GM23338 (cell line): ENCODE results near the gene MAP1B. TPM values are rescaled to one million over a fixed set of nuclear protein-coding genes. Genes with fewer than 3 reads are reported as not detected.
A peak's percentile ranks its signal among the peaks of the same experiment; 100 is the strongest.

Source experiments
- ATAC-seq: fragments of 200-7000 bp; cut with Tn5 transposase; 3 replicates; pipeline ENCODE4 v1.9.1; 2020
- DNase-seq: peaks from one replicate; pipeline ENCODE4 v3.0.0-alpha.2; 2015; ENCODE audit warnings: low spot score
- H2AFZ ChIP-seq: fragments of 200-600 bp; sonication (generic); 2 replicates; pipeline ENCODE4 v1.8.0; 2016; ENCODE audit warnings: antibody characterized with exemption, mild to moderate bottlenecking, moderate library complexity
- H3F3A ChIP-seq: fragments of 200-600 bp; sonication (generic); replicated peaks from 2 replicates; pipeline ENCODE4 v1.8.0; 2017; ENCODE audit warnings: antibody characterized with exemption, mixed run types, low read depth
- H3K27ac ChIP-seq: fragments of 200-600 bp; sonication (generic); 2 replicates; pipeline ENCODE4 v1.6.1; 2016; ENCODE audit warnings: low read depth
- H3K27me3 ChIP-seq: fragments of 200-600 bp; sonication (generic); 2 replicates; pipeline ENCODE4 v1.8.0; 2016; ENCODE audit warnings: mild to moderate bottlenecking, mixed run types, moderate library complexity; ENCODE audit not compliant: insufficient read depth
- H3K36me3 ChIP-seq: fragments of 200-600 bp; sonication (generic); 2 replicates; pipeline ENCODE4 v1.8.0; 2016; ENCODE audit warnings: mild to moderate bottlenecking; ENCODE audit not compliant: insufficient read depth
- H3K4me1 ChIP-seq: fragments of 200-600 bp; sonication (generic); 2 replicates; pipeline ENCODE4 v1.8.0; 2016; ENCODE audit warnings: mild to moderate bottlenecking, moderate library complexity; ENCODE audit not compliant: insufficient read depth
- H3K4me2 ChIP-seq: fragments of 200-600 bp; sonication (generic); 2 replicates; pipeline ENCODE4 v1.7.1; 2017; ENCODE audit warnings: mixed run types
- H3K4me3 ChIP-seq: fragments of 200-600 bp; sonication (generic); 2 replicates; pipeline ENCODE4 v1.6.1; 2016; ENCODE audit warnings: mixed run types
- H3K79me2 ChIP-seq: fragments of 200-600 bp; sonication (generic); replicated peaks from 2 replicates; pipeline ENCODE4 v1.8.0; 2017; ENCODE audit warnings: mild to moderate bottlenecking; ENCODE audit not compliant: insufficient read depth
- H3K9me2 ChIP-seq: fragments of 200-600 bp; sonication (generic); 2 replicates; pipeline ENCODE4 v1.8.0; 2017; ENCODE audit not compliant: insufficient read depth
- H4K20me1 ChIP-seq: fragments of 200-600 bp; sonication (generic); replicated peaks from 2 replicates; pipeline ENCODE4 v1.8.0; 2017; ENCODE audit warnings: mild to moderate bottlenecking; ENCODE audit not compliant: insufficient read depth
- H3K27ac Mint-ChIP-seq: 2 replicates; pipeline ENCODE4 v1.8.0; 2020; ENCODE audit warnings: inconsistent platforms, mild to moderate bottlenecking, moderate library complexity, mixed read lengths
- H3K27me3 Mint-ChIP-seq: 3 replicates; pipeline ENCODE4 v1.8.0; 2022; ENCODE audit warnings: low read depth, mild to moderate bottlenecking, moderate library complexity, mixed read lengths, inconsistent platforms; ENCODE audit not compliant: insufficient read depth, poor library complexity
- H3K36me3 Mint-ChIP-seq: 3 replicates; pipeline ENCODE4 v1.8.0; 2021; ENCODE audit warnings: low read depth, mild to moderate bottlenecking, inconsistent platforms, moderate library complexity, mixed read lengths
- H3K4me1 Mint-ChIP-seq: 3 replicates; pipeline ENCODE4 v1.8.0; 2020; ENCODE audit warnings: mild to moderate bottlenecking, inconsistent platforms, mixed read lengths
- H3K4me3 Mint-ChIP-seq: 3 replicates; pipeline ENCODE4 v1.8.0; 2021; ENCODE audit warnings: moderate library complexity, mild to moderate bottlenecking, inconsistent platforms, mixed read lengths
- H3K9me3 Mint-ChIP-seq: 3 replicates; pipeline ENCODE4 v1.8.0; 2020; ENCODE audit warnings: moderate library complexity, mild to moderate bottlenecking, inconsistent platforms, mixed read lengths
- CREB1 ChIP-seq: fragments of 250-450 bp; sonication (Bioruptor Pico); IDR thresholded peaks from 2 replicates; pipeline ENCODE4 v1.5.0; 2020; ENCODE audit warnings: low read depth, mild to moderate bottlenecking, moderate library complexity
- EZH2 ChIP-seq: fragments of 200-600 bp; sonication (generic); IDR thresholded peaks from one replicate; pipeline ENCODE4 v1.8.0; 2017; ENCODE audit warnings: antibody characterized with exemption, mild to moderate bottlenecking, low read depth; ENCODE audit not compliant: unreplicated experiment
- EZH2phosphoT487 ChIP-seq: fragments of 200-600 bp; sonication (generic); IDR thresholded peaks from one replicate; pipeline ENCODE4 v1.8.1; 2018; ENCODE audit warnings: antibody characterized with exemption; ENCODE audit not compliant: unreplicated experiment
- JUNB ChIP-seq: IDR thresholded peaks from one replicate; pipeline ENCODE4 v1.6.1; 2016; ENCODE audit warnings: antibody characterized with exemption; ENCODE audit not compliant: unreplicated experiment
- NANOG ChIP-seq: IDR thresholded peaks from 2 replicates; pipeline ENCODE4 v1.6.1; 2016; ENCODE audit warnings: antibody characterized with exemption, borderline replicate concordance
- POLR2AphosphoS5 ChIP-seq: IDR thresholded peaks from 2 replicates; pipeline ENCODE4 v1.6.1; 2016; ENCODE audit warnings: antibody characterized with exemption, low read depth
- STAT1 ChIP-seq: IDR thresholded peaks from one replicate; pipeline ENCODE4 v1.6.1; 2016; ENCODE audit warnings: antibody characterized with exemption; ENCODE audit not compliant: unreplicated experiment
- ZNF114 ChIP-seq: fragments of 250-450 bp; sonication (Bioruptor Pico); IDR thresholded peaks from 2 replicates; pipeline ENCODE4 v1.5.0; 2020; ENCODE audit warnings: mild to moderate bottlenecking, moderate library complexity
- ZNF331 ChIP-seq: fragments of 250-450 bp; sonication (Bioruptor Pico); IDR thresholded peaks from 2 replicates; pipeline ENCODE4 v1.5.0; 2020; ENCODE audit warnings: low read depth, mild to moderate bottlenecking, moderate library complexity
- polyA plus RNA-seq: library from polyadenylated mRNA; unstranded; fragments of >200 nt; fragmentation: Nextera tagmentation; extraction: Ambion mirVana; gene quantifications from 2 replicates; pipeline ENCODE4 v1.2.1, GENCODE V29; 2016
- total RNA-seq: library from RNA; depleted of rRNA; stranded (reverse); fragments of >200 nt; shearing (Covaris generic); gene quantifications from 2 replicates; pipeline ENCODE4 v1.2.3, GENCODE V29; 2014
- TF ChIP-seq, protein P1 (sequence below): fragments of 250-450 bp; sonication (Bioruptor Pico); IDR thresholded peaks from 2 replicates; pipeline ENCODE4 v1.5.0; 2020; ENCODE audit warnings: mild to moderate bottlenecking, moderate library complexity
- TF ChIP-seq, protein P2 (sequence below): IDR thresholded peaks from one replicate; pipeline ENCODE4 v1.6.1; 2018; ENCODE audit warnings: antibody characterized with exemption; ENCODE audit not compliant: unreplicated experiment
- TF ChIP-seq, protein P3 (sequence below): IDR thresholded peaks from 2 replicates; pipeline ENCODE4 v1.6.1; 2016; ENCODE audit warnings: antibody characterized with exemption
- TF ChIP-seq, protein P4 (sequence below), 2 experiments: fragments of 200-600 bp in 1 of 2; sonication (generic) in 1 of 2; conservative IDR thresholded peaks; 2 replicates each; pipeline versions ENCODE4 v1.5.1 to v1.6.1; 2016 to 2017; ENCODE audit warnings: antibody characterized with exemption in 2 of 2, low read depth in 2 of 2, mild to moderate bottlenecking in 2 of 2, moderate library complexity in 1 of 2

Gene MAP1B
- total and polyA plus RNA-seq, 2 experiments from 2014 or later, result 148 to 263 TPM

DNA sequence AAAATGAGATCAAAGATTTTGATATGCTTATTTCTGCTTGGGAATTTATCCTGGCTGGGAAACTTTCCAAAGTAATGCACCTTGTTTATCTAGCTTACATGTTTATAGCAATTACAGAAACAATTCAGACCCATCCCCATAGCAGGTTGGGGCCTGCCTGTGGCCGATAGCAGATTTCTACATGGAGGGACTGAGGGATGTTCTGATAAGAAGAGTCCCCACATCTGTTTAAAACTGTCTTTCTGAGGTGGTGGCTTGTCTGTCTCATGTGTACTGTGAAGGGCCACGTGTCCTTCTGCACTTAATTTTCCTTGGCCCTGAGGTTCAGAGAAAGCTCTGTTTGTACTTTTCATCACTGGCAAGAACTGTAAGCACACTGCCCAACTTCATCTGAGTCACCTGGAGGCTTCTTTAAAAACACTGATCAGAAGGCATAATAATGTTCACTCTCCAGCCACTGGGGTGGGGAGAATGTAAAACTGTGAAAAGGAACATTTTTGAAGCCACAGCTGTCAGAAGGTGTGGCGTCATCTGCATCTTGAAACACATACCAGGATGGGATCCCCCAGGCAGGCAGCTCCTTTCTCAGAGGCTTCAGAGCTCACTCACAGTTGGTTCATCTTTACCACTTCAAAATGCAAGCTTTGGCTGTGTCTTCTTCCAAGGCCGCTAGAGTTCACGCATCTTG is 80.3 kb downstream of the MAP1B start:
- Histone ChIP-seq H3K4me1 (peaks cover 16% of the 10 kb centered on the region), H3F3A (0 out of 2 replicates have a peak, but pooled peaks cover 2% of the 10 kb centered on the region), H3K79me2 (no peaks in the 10 kb centered on the region; the same call in none of the 2 replicates), H3K27ac (no peak overlapping the region), H2AFZ (no peak overlapping the region), H3K4me3 (no peak overlapping the region), H4K20me1 (peaks cover 4% of the 10 kb centered on the region; the same call in 1 of the 2 replicates), H3K36me3 (peaks cover 18% of the 10 kb centered on the region), H3K9me2 (no peaks in the 10 kb centered on the region), H3K27me3 (no peaks in the 10 kb centered on the region), H3K4me2 (no peak overlapping the region)
- H3K36me3 Mint-ChIP-seq, result peaks cover 52% of the 10 kb centered on the region
- DNase-seq, result no peak
- no peak overlapping the region for H3K4me3 Mint-ChIP-seq
- peaks cover 20% of the 10 kb centered on the region for H3K4me1 Mint-ChIP-seq
- no peak for TF ChIP-seq EZH2
- no peak for TF ChIP-seq NANOG
- TF ChIP-seq ZNF331 (CRISPR knock-in tag), result no peak
- no peak for TF ChIP-seq ZNF114 (CRISPR knock-in tag)
- no peak for TF ChIP-seq POLR2AphosphoS5
- TF ChIP-seq STAT1, result no peak
- TF ChIP-seq, protein P1, sequence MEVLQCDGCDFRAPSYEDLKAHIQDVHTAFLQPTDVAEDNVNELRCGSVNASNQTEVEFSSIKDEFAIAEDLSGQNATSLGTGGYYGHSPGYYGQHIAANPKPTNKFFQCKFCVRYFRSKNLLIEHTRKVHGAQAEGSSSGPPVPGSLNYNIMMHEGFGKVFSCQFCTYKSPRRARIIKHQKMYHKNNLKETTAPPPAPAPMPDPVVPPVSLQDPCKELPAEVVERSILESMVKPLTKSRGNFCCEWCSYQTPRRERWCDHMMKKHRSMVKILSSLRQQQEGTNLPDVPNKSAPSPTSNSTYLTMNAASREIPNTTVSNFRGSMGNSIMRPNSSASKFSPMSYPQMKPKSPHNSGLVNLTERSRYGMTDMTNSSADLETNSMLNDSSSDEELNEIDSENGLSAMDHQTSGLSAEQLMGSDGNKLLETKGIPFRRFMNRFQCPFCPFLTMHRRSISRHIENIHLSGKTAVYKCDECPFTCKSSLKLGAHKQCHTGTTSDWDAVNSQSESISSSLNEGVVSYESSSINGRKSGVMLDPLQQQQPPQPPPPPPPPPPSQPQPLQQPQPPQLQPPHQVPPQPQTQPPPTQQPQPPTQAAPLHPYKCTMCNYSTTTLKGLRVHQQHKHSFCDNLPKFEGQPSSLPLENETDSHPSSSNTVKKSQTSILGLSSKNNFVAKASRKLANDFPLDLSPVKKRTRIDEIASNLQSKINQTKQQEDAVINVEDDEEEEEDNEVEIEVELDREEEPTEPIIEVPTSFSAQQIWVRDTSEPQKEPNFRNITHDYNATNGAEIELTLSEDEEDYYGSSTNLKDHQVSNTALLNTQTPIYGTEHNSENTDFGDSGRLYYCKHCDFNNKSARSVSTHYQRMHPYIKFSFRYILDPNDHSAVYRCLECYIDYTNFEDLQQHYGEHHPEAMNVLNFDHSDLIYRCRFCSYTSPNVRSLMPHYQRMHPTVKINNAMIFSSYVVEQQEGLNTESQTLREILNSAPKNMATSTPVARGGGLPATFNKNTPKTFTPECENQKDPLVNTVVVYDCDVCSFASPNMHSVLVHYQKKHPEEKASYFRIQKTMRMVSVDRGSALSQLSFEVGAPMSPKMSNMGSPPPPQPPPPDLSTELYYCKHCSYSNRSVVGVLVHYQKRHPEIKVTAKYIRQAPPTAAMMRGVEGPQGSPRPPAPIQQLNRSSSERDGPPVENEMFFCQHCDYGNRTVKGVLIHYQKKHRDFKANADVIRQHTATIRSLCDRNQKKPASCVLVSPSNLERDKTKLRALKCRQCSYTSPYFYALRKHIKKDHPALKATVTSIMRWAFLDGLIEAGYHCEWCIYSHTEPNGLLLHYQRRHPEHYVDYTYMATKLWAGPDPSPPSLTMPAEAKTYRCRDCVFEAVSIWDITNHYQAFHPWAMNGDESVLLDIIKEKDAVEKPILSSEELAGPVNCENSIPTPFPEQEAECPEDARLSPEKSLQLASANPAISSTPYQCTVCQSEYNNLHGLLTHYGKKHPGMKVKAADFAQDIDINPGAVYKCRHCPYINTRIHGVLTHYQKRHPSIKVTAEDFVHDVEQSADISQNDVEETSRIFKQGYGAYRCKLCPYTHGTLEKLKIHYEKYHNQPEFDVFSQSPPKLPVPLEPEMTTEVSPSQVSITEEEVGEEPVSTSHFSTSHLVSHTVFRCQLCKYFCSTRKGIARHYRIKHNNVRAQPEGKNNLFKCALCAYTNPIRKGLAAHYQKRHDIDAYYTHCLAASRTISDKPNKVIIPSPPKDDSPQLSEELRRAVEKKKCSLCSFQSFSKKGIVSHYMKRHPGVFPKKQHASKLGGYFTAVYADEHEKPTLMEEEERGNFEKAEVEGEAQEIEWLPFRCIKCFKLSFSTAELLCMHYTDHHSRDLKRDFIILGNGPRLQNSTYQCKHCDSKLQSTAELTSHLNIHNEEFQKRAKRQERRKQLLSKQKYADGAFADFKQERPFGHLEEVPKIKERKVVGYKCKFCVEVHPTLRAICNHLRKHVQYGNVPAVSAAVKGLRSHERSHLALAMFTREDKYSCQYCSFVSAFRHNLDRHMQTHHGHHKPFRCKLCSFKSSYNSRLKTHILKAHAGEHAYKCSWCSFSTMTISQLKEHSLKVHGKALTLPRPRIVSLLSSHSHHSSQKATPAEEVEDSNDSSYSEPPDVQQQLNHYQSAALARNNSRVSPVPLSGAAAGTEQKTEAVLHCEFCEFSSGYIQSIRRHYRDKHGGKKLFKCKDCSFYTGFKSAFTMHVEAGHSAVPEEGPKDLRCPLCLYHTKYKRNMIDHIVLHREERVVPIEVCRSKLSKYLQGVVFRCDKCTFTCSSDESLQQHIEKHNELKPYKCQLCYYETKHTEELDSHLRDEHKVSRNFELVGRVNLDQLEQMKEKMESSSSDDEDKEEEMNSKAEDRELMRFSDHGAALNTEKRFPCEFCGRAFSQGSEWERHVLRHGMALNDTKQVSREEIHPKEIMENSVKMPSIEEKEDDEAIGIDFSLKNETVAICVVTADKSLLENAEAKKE (CRISPR knock-in tag), result no peak
- TF ChIP-seq, protein P2, sequence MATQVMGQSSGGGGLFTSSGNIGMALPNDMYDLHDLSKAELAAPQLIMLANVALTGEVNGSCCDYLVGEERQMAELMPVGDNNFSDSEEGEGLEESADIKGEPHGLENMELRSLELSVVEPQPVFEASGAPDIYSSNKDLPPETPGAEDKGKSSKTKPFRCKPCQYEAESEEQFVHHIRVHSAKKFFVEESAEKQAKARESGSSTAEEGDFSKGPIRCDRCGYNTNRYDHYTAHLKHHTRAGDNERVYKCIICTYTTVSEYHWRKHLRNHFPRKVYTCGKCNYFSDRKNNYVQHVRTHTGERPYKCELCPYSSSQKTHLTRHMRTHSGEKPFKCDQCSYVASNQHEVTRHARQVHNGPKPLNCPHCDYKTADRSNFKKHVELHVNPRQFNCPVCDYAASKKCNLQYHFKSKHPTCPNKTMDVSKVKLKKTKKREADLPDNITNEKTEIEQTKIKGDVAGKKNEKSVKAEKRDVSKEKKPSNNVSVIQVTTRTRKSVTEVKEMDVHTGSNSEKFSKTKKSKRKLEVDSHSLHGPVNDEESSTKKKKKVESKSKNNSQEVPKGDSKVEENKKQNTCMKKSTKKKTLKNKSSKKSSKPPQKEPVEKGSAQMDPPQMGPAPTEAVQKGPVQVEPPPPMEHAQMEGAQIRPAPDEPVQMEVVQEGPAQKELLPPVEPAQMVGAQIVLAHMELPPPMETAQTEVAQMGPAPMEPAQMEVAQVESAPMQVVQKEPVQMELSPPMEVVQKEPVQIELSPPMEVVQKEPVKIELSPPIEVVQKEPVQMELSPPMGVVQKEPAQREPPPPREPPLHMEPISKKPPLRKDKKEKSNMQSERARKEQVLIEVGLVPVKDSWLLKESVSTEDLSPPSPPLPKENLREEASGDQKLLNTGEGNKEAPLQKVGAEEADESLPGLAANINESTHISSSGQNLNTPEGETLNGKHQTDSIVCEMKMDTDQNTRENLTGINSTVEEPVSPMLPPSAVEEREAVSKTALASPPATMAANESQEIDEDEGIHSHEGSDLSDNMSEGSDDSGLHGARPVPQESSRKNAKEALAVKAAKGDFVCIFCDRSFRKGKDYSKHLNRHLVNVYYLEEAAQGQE, result no peak
- TF ChIP-seq, protein P3, sequence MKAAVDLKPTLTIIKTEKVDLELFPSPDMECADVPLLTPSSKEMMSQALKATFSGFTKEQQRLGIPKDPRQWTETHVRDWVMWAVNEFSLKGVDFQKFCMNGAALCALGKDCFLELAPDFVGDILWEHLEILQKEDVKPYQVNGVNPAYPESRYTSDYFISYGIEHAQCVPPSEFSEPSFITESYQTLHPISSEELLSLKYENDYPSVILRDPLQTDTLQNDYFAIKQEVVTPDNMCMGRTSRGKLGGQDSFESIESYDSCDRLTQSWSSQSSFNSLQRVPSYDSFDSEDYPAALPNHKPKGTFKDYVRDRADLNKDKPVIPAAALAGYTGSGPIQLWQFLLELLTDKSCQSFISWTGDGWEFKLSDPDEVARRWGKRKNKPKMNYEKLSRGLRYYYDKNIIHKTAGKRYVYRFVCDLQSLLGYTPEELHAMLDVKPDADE, result no peak
- no peak for TF ChIP-seq JUNB
- TF ChIP-seq, protein P4, sequence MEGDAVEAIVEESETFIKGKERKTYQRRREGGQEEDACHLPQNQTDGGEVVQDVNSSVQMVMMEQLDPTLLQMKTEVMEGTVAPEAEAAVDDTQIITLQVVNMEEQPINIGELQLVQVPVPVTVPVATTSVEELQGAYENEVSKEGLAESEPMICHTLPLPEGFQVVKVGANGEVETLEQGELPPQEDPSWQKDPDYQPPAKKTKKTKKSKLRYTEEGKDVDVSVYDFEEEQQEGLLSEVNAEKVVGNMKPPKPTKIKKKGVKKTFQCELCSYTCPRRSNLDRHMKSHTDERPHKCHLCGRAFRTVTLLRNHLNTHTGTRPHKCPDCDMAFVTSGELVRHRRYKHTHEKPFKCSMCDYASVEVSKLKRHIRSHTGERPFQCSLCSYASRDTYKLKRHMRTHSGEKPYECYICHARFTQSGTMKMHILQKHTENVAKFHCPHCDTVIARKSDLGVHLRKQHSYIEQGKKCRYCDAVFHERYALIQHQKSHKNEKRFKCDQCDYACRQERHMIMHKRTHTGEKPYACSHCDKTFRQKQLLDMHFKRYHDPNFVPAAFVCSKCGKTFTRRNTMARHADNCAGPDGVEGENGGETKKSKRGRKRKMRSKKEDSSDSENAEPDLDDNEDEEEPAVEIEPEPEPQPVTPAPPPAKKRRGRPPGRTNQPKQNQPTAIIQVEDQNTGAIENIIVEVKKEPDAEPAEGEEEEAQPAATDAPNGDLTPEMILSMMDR (conservative IDR thresholded peaks at IDR 0.05; ENCODE audit: low read depth in 2 of 2), result no peak
- TF ChIP-seq EZH2phosphoT487, result no peak
- TF ChIP-seq CREB1 (CRISPR knock-in tag), result no peak
- ATAC-seq, result no peak
- no peaks in the 10 kb centered on the region for H3K9me3 Mint-ChIP-seq
- H3K27me3 Mint-ChIP-seq, result peaks cover 20% of the 10 kb centered on the region
- H3K27ac Mint-ChIP-seq, result peak overlapping the region; percentile 12; the same call in 1 of the 2 replicates
